Mesenchymal stem cell (in vitro differentiated cells and primary cell): ENCODE results near the gene CYB5R4.

Source experiments
- DNase-seq: peaks from one replicate; pipeline ENCODE4 v3.0.0-alpha.2; 2013
- H2AFZ ChIP-seq: one replicate; pipeline ENCODE4 v1.6.1; 2013; ENCODE audit warnings: low read depth, mild to moderate bottlenecking, control low read depth, inconsistent platforms, low read length, moderate library complexity
- H2AK5ac ChIP-seq: 2 replicates; pipeline ENCODE4 v1.6.1; 2013; ENCODE audit warnings: low read length, moderate library complexity, mild to moderate bottlenecking, inconsistent platforms; ENCODE audit not compliant: severe bottlenecking
- H2BK120ac ChIP-seq: one replicate; pipeline ENCODE4 v1.6.1; 2013; ENCODE audit warnings: low read depth, mild to moderate bottlenecking, inconsistent platforms, low read length, moderate library complexity
- H2BK12ac ChIP-seq, 2 experiments: one replicate each; pipeline ENCODE4 v1.6.1; 2013; ENCODE audit warnings: inconsistent platforms in 2 of 2, low read length in 2 of 2, mild to moderate bottlenecking in 2 of 2, moderate library complexity in 2 of 2, control low read depth in 1 of 2
- H2BK15ac ChIP-seq: one replicate; pipeline ENCODE4 v1.6.1; 2013; ENCODE audit warnings: mild to moderate bottlenecking, low read depth, inconsistent platforms; ENCODE audit not compliant: poor library complexity, severe bottlenecking
- H2BK5ac ChIP-seq: 2 replicates; pipeline ENCODE4 v1.6.1; 2013; ENCODE audit warnings: low read depth, mild to moderate bottlenecking, low read length, control low read depth, inconsistent platforms; ENCODE audit not compliant: poor library complexity, severe bottlenecking
- H3K14ac ChIP-seq, 2 experiments: one replicate each; pipeline ENCODE4 v1.6.1; 2013; ENCODE audit warnings: inconsistent platforms in 2 of 2, low read length in 2 of 2, control low read depth in 1 of 2, mild to moderate bottlenecking in 1 of 2, moderate library complexity in 1 of 2
- H3K18ac ChIP-seq, 2 experiments: one replicate each; pipeline ENCODE4 v1.6.1; 2013; ENCODE audit warnings: inconsistent platforms in 2 of 2, low read length in 2 of 2, control low read depth in 1 of 2, low read depth in 1 of 2, mild to moderate bottlenecking in 1 of 2
- H3K23ac ChIP-seq, 2 experiments: one replicate each; pipeline ENCODE4 v1.6.1; 2013; ENCODE audit warnings: inconsistent platforms in 2 of 2, low read length in 2 of 2, mild to moderate bottlenecking in 2 of 2, moderate library complexity in 2 of 2, control low read depth in 1 of 2
- H3K27ac ChIP-seq: 2 replicates; pipeline ENCODE4 v1.5.1; 2013; ENCODE audit warnings: mild to moderate bottlenecking, moderate library complexity, low read length, control low read depth, inconsistent platforms; ENCODE audit not compliant: poor library complexity, severe bottlenecking
- H3K27me3 ChIP-seq, 2 experiments: 2 replicates each; pipeline versions ENCODE4 v1.6.1 to v1.7.0; 2013; ENCODE audit warnings: low read length in 2 of 2, mild to moderate bottlenecking in 2 of 2, moderate library complexity in 2 of 2, control low read depth in 1 of 2, inconsistent platforms in 1 of 2; ENCODE audit not compliant: control insufficient read depth in 1 of 2, insufficient read depth in 1 of 2
- H3K36me3 ChIP-seq, 2 experiments: 2 replicates each; pipeline versions ENCODE4 v1.6.1 to v1.7.0; 2013; ENCODE audit warnings: low read length in 2 of 2, control low read depth in 1 of 2, inconsistent platforms in 1 of 2, low read depth in 1 of 2, mild to moderate bottlenecking in 1 of 2; ENCODE audit not compliant: insufficient read depth in 2 of 2, control insufficient read depth in 1 of 2
- H3K4ac ChIP-seq, 2 experiments: one replicate each; pipeline ENCODE4 v1.6.1; 2013; ENCODE audit warnings: inconsistent platforms in 2 of 2, low read length in 2 of 2, mild to moderate bottlenecking in 2 of 2, moderate library complexity in 2 of 2, control low read depth in 1 of 2, low read depth in 1 of 2
- H3K4me1 ChIP-seq: 2 replicates; pipeline ENCODE4 v1.6.1; 2013; ENCODE audit warnings: low read depth, low read length, control low read depth; ENCODE audit not compliant: control insufficient read depth, insufficient read depth
- H3K4me2 ChIP-seq: 2 replicates; pipeline ENCODE4 v1.6.1; 2013; ENCODE audit warnings: low read length, mild to moderate bottlenecking, inconsistent platforms; ENCODE audit not compliant: poor library complexity, severe bottlenecking
- H3K4me3 ChIP-seq, 2 experiments: 2 replicates each; pipeline versions ENCODE4 v1.5.1 to v1.7.0; 2013; ENCODE audit warnings: low read length in 2 of 2, mild to moderate bottlenecking in 2 of 2, control low read depth in 1 of 2, low read depth in 1 of 2; ENCODE audit not compliant: insufficient read depth in 1 of 2
- H3K79me1 ChIP-seq: replicated peaks from 2 replicates; pipeline ENCODE4 v1.6.1; 2013; ENCODE audit warnings: mild to moderate bottlenecking, control low read depth, low read length, inconsistent platforms; ENCODE audit not compliant: poor library complexity, severe bottlenecking
- H3K9ac ChIP-seq: 2 replicates; pipeline ENCODE4 v1.7.0; 2013; ENCODE audit warnings: mild to moderate bottlenecking, low read length, moderate library complexity
- H3K9me3 ChIP-seq: 2 replicates; pipeline ENCODE4 v1.7.0; 2013; ENCODE audit warnings: mild to moderate bottlenecking, low read length; ENCODE audit not compliant: control insufficient read depth
- H4K8ac ChIP-seq: one replicate; pipeline ENCODE4 v1.6.1; 2013; ENCODE audit warnings: inconsistent platforms, mild to moderate bottlenecking, low read length, moderate library complexity
- H4K91ac ChIP-seq: one replicate; pipeline ENCODE4 v1.6.1; 2013; ENCODE audit warnings: mild to moderate bottlenecking, low read length, inconsistent platforms
- WGBS: methylation state at CpG from one replicate; pipeline ENCODE4 v1.1.7; 2013; ENCODE audit warnings: mixed read lengths; 5-methylcytosine and 5-hydroxymethylcytosine counted together

CYB5R4 gene

DNA sequence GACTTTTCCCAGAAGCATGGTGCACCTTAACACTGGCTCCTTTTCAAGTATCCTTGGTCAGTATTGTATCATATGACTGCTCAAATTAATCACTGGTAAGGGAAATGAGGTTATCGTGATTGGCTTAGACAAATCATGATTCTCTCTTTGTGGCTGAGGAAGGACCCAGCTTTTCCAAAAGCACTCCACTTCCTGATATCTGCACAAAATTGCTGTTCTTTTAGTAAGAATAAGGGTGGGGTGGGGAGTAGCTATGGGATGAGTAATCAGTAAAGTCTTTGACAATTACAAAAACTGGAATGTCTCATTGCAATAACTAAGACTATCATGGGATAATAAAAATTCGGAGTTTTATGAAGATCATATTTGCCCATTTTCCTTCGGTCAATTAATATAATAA lies 15.3 kb upstream of the CYB5R4 start:
- no peak overlapping the region for H3K9ac ChIP-seq
- no peak overlapping the region for H2BK5ac ChIP-seq
- no peak overlapping the region for H3K14ac ChIP-seq
- H3K36me3 ChIP-seq, result no peaks in the 10 kb centered on the region
- no peak overlapping the region for H4K8ac ChIP-seq
- H2BK12ac ChIP-seq, result no peak overlapping the region
- no peak overlapping the region for H2AFZ ChIP-seq
- no peak overlapping the region for H3K18ac ChIP-seq
- H3K23ac ChIP-seq, result no peak overlapping the region
- no peak overlapping the region for H3K4me3 ChIP-seq
- no peak overlapping the region for H2AK5ac ChIP-seq
- 88% methylated on average over 1 of the region's 3 CpGs for WGBS
- H3K4ac ChIP-seq, result no peak overlapping the region
- H2BK120ac ChIP-seq, result no peak overlapping the region
- no peak overlapping the region for H2BK15ac ChIP-seq
- H3K4me1 ChIP-seq, result no peaks in the 10 kb centered on the region
- H3K4me2 ChIP-seq, result no peak overlapping the region
- H3K79me1 ChIP-seq, result no peaks in the 10 kb centered on the region
- H3K27ac ChIP-seq, result no peak overlapping the region
- no peak for DNase-seq
- H3K27me3 ChIP-seq, result no peaks in the 10 kb centered on the region
- H3K9me3 ChIP-seq, result peaks cover 10% of the 10 kb centered on the region
- H4K91ac ChIP-seq, result no peak overlapping the region

DNA sequence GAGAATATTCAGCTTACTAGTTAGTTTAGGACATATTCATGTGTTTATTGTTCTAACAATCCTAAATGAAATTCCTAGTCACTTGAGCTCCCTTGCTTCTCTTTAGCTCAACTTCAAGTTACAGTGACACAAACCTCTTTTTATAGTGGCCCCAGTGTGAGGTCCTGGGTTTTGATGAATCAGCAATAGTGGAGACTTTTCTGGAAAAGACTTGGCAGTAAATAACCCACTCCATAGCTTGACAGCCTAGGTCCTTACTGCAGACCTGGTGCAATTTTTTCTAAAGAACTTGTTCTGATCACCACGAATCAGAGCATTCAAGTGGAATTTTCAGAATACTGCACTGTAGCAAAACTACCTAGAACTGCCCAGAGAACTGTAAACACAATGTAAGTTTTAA lies 13.2 kb upstream of the CYB5R4 start:
- no peak overlapping the region for H2AFZ ChIP-seq
- no peak overlapping the region for H3K9ac ChIP-seq
- no peaks in the 10 kb centered on the region for H3K4me1 ChIP-seq
- 29% methylated on average over 1 of the region's 1 CpG for WGBS
- no peak overlapping the region for H3K4ac ChIP-seq
- H2AK5ac ChIP-seq, result no peak overlapping the region
- no peak overlapping the region for H2BK120ac ChIP-seq
- no peaks in the 10 kb centered on the region for H3K36me3 ChIP-seq
- no peak overlapping the region for H2BK12ac ChIP-seq
- H3K79me1 ChIP-seq, result no peaks in the 10 kb centered on the region
- peaks cover 0 to 14% of the 10 kb centered on the region in 2 experiments for H3K27me3 ChIP-seq
- no peak overlapping the region for H3K18ac ChIP-seq
- H3K4me3 ChIP-seq, result no peak overlapping the region
- no peak for DNase-seq
- H3K14ac ChIP-seq, result no peak overlapping the region
- no peak overlapping the region for H3K23ac ChIP-seq
- no peak overlapping the region for H3K27ac ChIP-seq
- H3K4me2 ChIP-seq, result no peak overlapping the region
- H4K8ac ChIP-seq, result no peak overlapping the region
- H3K9me3 ChIP-seq, result peaks cover 3% of the 10 kb centered on the region
- H4K91ac ChIP-seq, result no peak overlapping the region
- no peak overlapping the region for H2BK15ac ChIP-seq
- no peak overlapping the region for H2BK5ac ChIP-seq

- Histone ChIP-seq H2BK120ac (no peak overlapping the region), H2AK5ac (no peak overlapping the region), H3K79me1 (no peaks in the 10 kb centered on the region), H3K23ac (no peak overlapping the region), H3K4me3 (no peak overlapping the region), H2BK15ac (no peak overlapping the region), H4K91ac (no peak overlapping the region), H2BK12ac (no peak overlapping the region), H3K14ac (no peak overlapping the region), H2BK5ac (no peak overlapping the region), H3K4ac (no peak overlapping the region), H3K9ac (no peak overlapping the region), H3K9me3 (no peaks in the 10 kb centered on the region), H4K8ac (no peak overlapping the region), H3K36me3 (no peaks in the 10 kb centered on the region), H3K4me1 (no peaks in the 10 kb centered on the region), H3K4me2 (no peak overlapping the region), H3K27me3 (peaks cover 0 to 23% of the 10 kb centered on the region in 2 experiments), H2AFZ (no peak overlapping the region), H3K27ac (no peak overlapping the region), H3K18ac (no peak overlapping the region)
- DNase-seq, result no peak
These were observed 12.3 kb upstream of the CYB5R4 start for GRCh38 chr6:83847179-83847578.

DNA sequence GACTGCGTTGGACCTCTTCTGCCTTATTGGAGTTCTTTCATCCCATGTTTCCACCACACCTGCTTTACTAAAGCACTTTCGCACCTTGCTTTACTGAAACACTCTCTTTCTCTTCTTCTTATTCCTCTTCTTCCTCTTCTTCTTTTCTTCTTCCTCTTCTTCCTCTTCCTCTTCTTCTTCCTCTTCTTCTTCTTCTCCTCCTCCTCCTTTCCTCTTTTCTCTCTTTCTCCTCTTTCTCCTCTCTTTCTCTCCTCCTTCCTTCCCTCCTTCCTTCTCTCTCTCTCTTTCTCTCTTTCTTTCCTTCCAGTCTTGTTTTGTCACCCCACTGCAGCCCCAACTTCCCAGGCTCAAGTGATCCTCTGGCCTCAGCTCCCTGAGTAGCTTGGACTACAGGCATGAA lies 10.4 kb upstream of the CYB5R4 start:
- Histone ChIP-seq H3K14ac (no peak overlapping the region), H3K9ac (no peak overlapping the region), H4K91ac (no peak overlapping the region), H3K27me3 (peaks cover 18 to 41% of the 10 kb centered on the region in 2 experiments), H3K23ac (no peak overlapping the region), H3K9me3 (no peaks in the 10 kb centered on the region), H3K36me3 (peaks cover 0 to 3% of the 10 kb centered on the region in 2 experiments), H2BK12ac (no peak overlapping the region), H3K4me2 (no peak overlapping the region), H2BK15ac (no peak overlapping the region), H3K4me1 (peaks cover 13% of the 10 kb centered on the region), H4K8ac (no peak overlapping the region), H3K4me3 (no peak overlapping the region), H2BK5ac (no peak overlapping the region), H3K18ac (no peak overlapping the region), H3K27ac (no peak overlapping the region), H2AFZ (no peak overlapping the region), H2BK120ac (no peak overlapping the region), H2AK5ac (no peak overlapping the region), H3K4ac (no peak overlapping the region), H3K79me1 (no peaks in the 10 kb centered on the region)
- 82% methylated on average over 2 of the region's 2 CpGs for WGBS
- no peak for DNase-seq
